Effector memory CD8-positive, alpha-beta T cell (primary cell): ENCODE measurements around the gene ADI1.
"Not testable (repeated sequence)": the region's sequence is repeated elsewhere in the genome, so short reads cannot be mapped to it uniquely, and the experiment has no call there.

ENCODE experiments used
- ATAC-seq: fragments of 150-1000 bp; cut with Tn5 transposase; replicated peaks from 2 replicates; pipeline ENCODE4 v1.10.0; 2021; ENCODE audit warnings: mild to moderate bottlenecking, moderate library complexity
- DNase-seq, 3 experiments: peaks; one replicate each; pipeline ENCODE4 v3.0.0; 2021
- H3K27ac Mint-ChIP-seq, 2 donors: one replicate each; pipeline ENCODE4 v1.8.0; 2022; ENCODE audit warnings: mild to moderate bottlenecking in 2 of 2, mixed read lengths in 2 of 2, moderate library complexity in 2 of 2
- H3K27me3 Mint-ChIP-seq, 2 donors: one replicate each; pipeline ENCODE4 v1.8.0; 2022; ENCODE audit warnings: mixed read lengths in 2 of 2
- H3K36me3 Mint-ChIP-seq: one replicate; pipeline ENCODE4 v1.8.0; 2022; ENCODE audit warnings: mild to moderate bottlenecking, moderate library complexity, mixed read lengths; ENCODE audit not compliant: insufficient read depth
- H3K4me1 Mint-ChIP-seq, 2 donors: one replicate each; pipeline ENCODE4 v1.8.0; 2022; ENCODE audit warnings: low read depth in 2 of 2, mixed read lengths in 2 of 2
- H3K4me3 Mint-ChIP-seq, 2 donors: one replicate each; pipeline ENCODE4 v1.8.0; 2022; ENCODE audit warnings: mild to moderate bottlenecking in 2 of 2, mixed read lengths in 2 of 2, moderate library complexity in 2 of 2
- H3K9me3 Mint-ChIP-seq, 2 donors: one replicate each; pipeline ENCODE4 v1.8.0; 2022; ENCODE audit warnings: mixed read lengths in 2 of 2

ADI1 gene

GRCh38 chr2:3494984-3495666, 24.2 kb downstream of the ADI1 start:
- Mint-ChIP-seq H3K27me3 (no peaks in the 10 kb centered on the region), H3K36me3 (peaks cover 18% of the 10 kb centered on the region), H3K4me1 (peaks cover 2 to 8% of the 10 kb centered on the region in 2 donors), H3K27ac (no peak overlapping the region), H3K4me3 (no peak overlapping the region), H3K9me3 (no peaks in the 10 kb centered on the region)
- ATAC-seq = no peak
- no peak for DNase-seq

DNA sequence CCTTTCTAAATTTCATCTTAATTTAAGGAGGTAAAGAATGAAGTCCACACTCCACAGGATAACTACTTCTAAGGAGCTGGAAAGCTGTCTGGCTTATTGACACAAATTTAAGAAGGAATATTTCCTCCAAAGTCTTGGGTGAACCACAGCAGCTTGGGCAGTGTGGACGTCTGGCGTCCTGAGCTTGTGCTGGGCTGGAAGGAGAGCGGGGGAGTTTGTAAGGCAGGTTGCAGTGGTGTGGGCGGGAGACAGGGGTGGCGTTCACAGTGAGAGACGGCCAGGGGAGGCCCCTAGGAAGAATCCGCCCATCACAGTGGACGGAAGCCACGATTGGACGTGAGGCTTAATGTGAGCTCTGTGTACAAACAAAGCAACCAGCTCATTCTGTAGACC, 25.7 kb downstream of the ADI1 start:
- no peak for DNase-seq
- H3K4me3 Mint-ChIP-seq = no peak overlapping the region
- no peak for ATAC-seq
- peaks cover 2 to 8% of the 10 kb centered on the region in 2 donors for H3K4me1 Mint-ChIP-seq
- no peaks in the 10 kb centered on the region for H3K9me3 Mint-ChIP-seq
- no peak overlapping the region for H3K27ac Mint-ChIP-seq
- peaks cover 10% of the 10 kb centered on the region for H3K36me3 Mint-ChIP-seq
- H3K27me3 Mint-ChIP-seq = no peaks in the 10 kb centered on the region

DNA sequence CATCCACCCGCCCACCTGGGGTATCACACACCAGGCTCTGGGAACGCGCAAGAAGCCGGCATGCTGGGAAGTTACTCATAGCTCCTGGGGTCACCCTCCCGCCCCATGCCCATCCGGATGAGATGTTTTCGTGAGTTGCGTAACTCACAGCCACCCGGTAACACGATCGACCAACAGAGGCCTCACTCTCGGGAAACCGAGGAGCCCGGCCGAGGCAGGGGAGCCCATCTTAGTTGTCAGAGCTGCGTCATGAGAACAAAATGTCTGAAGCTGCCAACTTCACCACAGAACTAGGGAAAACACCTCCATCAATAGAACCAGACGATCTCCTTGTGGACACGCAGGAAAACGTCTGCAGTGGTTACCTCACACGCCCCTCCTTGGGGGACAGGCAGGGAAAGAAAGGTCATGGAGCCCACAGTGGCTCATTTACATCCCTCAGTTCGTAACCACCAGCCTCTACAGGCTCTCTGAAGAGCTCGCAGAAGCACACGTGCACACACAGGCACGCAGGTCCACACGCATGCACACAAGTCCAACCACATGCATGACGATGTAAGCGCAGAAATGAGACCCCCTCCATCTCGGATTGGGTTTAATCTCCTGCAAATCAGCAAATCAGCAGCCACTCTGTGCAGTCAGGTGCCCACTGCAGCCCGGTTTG, 26.2 kb downstream of the ADI1 start:
- Mint-ChIP-seq H3K4me3 (no peak overlapping the region), H3K9me3 (no peaks in the 10 kb centered on the region), H3K27me3 (no peaks in the 10 kb centered on the region), H3K27ac (no peak overlapping the region), H3K36me3 (peaks cover 4% of the 10 kb centered on the region), H3K4me1 (peaks cover 2 to 8% of the 10 kb centered on the region in 2 donors)
- DNase-seq (no peak), ATAC-seq (no peak)

- H3K4me1 Mint-ChIP-seq, ATAC-seq, H3K27ac Mint-ChIP-seq, H3K4me3 Mint-ChIP-seq, DNase-seq, H3K27me3 Mint-ChIP-seq, H3K36me3 Mint-ChIP-seq, H3K9me3 Mint-ChIP-seq: not testable (repeated sequence)
Observed at GRCh38 chr2:3492475-3492787, 26.9 kb downstream of the ADI1 start.

DNA sequence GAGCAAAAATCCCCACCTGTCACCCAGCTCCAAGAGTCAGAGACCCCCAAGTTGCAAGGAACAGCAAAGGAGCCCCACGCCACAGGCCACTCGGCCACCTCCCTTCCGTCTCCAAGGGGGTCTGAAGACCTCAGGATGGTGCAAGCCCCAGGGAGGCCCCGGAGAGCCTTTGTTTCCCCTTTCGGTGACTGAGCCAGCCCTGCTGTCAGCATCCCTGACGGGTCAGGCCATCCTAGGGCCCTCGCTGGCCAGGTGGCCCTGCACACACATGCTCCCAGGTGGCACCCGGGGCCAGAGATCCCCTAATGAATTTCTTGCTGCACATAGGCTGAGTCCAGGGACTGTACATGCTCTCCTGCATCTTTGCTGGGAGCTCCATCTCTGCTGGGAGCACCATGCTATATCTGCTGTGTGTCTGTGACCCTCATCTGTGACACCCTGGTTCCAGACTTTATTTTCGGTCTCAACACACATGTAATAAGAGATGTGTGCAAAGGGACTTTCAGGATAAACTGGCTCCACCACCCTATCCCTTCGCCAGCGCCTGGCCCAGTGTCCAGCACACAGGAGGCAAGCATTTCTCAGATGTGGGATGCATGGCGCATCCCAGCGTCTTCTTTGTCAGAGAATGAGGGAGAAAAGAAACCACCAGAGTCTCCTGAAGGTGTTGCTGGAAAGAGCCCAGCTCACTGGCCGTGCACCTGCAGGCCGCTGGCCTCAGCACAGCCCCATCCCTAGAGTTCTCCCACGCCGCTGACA, 27.4 kb downstream of the ADI1 start:
- ATAC-seq (no peak), DNase-seq (no peak)
- no peak overlapping the region for H3K4me3 Mint-ChIP-seq
- no peaks in the 10 kb centered on the region for H3K36me3 Mint-ChIP-seq
- no peaks in the 10 kb centered on the region for H3K9me3 Mint-ChIP-seq
- H3K4me1 Mint-ChIP-seq = peaks cover 2 to 8% of the 10 kb centered on the region in 2 donors
- no peak overlapping the region for H3K27ac Mint-ChIP-seq
- no peaks in the 10 kb centered on the region for H3K27me3 Mint-ChIP-seq

DNA sequence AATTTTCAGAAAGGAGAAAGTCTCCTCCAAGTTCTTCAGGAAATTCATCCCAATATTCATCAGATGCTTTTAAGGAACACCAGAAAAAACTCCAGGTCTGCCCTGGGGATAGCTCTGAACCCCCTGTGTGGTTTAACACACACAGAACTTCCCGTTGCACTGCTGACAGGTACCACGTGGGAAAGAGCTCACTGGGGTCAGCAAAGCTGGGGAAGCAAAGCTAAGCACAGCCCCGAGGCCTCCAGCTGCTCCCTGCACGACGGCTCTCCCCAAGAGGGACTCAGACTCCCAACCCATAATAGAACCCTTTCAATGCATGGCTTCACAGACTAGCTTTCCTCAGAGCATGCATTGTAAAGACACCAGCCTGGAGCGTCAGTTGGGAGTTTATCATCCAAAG, 28.0 kb downstream of the ADI1 start:
- Mint-ChIP-seq H3K27ac (no peak overlapping the region), H3K4me3 (no peak overlapping the region), H3K36me3 (no peaks in the 10 kb centered on the region), H3K27me3 (no peaks in the 10 kb centered on the region), H3K9me3 (no peaks in the 10 kb centered on the region), H3K4me1 (peaks cover 2 to 8% of the 10 kb centered on the region in 2 donors)
- DNase-seq (no peak), ATAC-seq (no peak)

DNA sequence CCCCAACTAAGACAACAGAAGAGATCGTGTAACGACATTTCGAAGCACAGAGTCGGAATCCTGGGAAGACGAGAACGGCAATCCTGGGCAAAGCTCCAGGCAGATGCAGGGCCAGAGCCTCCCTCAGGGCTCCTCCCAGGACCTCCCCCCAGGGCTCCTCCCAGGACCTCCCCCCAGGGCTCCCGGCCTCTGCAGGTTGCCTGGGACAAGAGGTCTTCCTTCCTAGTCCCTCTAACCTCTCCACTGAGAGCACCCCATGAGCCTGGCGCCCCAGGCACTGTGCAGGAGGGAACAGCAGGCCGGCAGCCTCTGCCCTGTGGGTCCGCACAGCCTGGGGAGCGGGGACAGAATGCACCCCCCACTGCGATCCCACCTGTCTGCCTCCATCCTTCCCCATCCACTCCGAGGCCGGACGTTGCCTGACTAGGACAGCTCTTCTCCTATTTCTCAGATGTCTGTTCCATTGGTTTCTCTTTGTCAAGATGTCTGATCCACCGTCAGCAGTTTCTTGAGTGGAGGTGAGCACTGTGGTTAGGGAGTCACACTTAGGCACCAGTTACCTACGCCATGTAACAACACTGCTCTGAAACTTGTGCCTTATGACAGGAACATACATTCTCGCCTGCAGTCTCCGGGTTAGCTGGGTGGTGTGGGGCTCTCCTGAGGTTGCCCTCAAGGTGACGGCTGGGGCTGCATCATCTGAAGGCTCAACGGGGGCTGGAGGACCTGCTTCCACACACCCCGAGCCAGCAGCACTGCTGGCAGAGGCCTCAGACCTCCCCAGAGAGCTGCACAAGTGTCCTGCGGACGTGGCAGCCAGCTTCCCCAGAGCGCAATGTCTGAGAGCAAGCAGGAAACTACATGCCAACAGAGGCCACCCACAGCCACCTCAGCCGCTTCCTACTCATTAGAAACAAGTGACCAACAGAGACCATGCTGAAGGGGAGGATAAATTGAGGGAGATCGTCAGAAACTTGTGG, 28.9 kb downstream of the ADI1 start:
- Mint-ChIP-seq H3K27ac (no peak overlapping the region), H3K9me3 (no peaks in the 10 kb centered on the region), H3K4me1 (peaks cover 2 to 8% of the 10 kb centered on the region in 2 donors), H3K36me3 (no peaks in the 10 kb centered on the region), H3K27me3 (no peaks in the 10 kb centered on the region), H3K4me3 (no peak overlapping the region)
- DNase-seq (no peak), ATAC-seq (no peak)

- Mint-ChIP-seq H3K4me3 (no peak overlapping the region), H3K36me3 (no peaks in the 10 kb centered on the region), H3K27ac (no peak overlapping the region), H3K27me3 (no peaks in the 10 kb centered on the region), H3K9me3 (no peaks in the 10 kb centered on the region), H3K4me1 (peaks cover 2 to 8% of the 10 kb centered on the region in 2 donors)
- DNase-seq (no peak), ATAC-seq (no peak)
Observed at GRCh38 chr2:3489764-3490115, 29.6 kb downstream of the ADI1 start.

DNA sequence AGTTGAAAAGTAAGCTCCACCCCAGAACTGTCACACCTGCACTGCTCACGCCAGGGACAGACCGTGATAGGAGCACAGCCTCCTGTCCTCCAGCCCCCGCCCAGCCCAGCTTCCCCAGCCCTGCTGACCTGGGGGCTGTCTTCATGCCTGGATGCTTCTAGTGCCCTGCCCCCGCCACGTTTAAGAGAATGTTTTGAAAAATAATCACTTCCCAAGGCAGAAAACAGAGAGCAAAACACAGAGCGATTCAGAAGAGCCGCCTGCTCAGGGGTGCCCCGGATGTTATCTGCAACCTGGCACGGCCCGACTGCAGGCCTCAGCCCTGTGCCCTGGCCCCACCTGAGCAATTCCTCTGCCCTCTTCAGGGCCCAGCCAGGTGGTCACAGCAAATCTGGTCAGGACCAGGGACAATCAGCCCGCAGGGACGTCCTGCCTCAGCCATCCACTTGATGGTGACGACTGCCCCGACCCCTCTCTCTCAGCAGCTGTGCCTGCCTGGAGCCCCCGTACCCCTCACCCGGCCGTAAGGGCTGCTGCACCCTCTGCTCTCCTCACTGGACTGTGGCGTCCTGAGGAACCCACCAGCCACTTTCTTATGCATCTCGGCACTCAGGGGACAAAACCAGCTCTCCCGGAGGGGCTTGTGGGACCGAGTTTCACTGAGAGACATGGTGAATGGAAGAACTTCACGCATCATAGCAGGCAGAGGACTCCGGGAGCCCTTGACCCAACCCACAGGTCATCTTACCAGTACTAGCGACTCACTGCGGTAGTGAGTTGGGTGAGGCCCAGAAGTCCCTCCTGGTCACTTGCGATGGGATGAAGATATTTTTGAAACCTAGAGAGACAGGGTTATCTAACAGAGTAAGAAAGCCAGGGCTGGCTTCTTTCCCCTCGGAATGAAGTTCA, 30.2 kb downstream of the ADI1 start:
- Mint-ChIP-seq H3K4me3 (no peak overlapping the region), H3K27ac (no peak overlapping the region), H3K9me3 (no peaks in the 10 kb centered on the region), H3K27me3 (no peaks in the 10 kb centered on the region), H3K36me3 (no peaks in the 10 kb centered on the region), H3K4me1 (peaks cover 2 to 8% of the 10 kb centered on the region in 2 donors)
- no peak for DNase-seq
- no peak for ATAC-seq

GRCh38 chr2:3488061-3488531, 31.2 kb downstream of the ADI1 start:
- DNase-seq (no peak), ATAC-seq (no peak)
- H3K4me3 Mint-ChIP-seq = no peak overlapping the region
- H3K27me3 Mint-ChIP-seq = no peaks in the 10 kb centered on the region
- no peaks in the 10 kb centered on the region for H3K9me3 Mint-ChIP-seq
- peaks cover 2 to 8% of the 10 kb centered on the region in 2 donors for H3K4me1 Mint-ChIP-seq
- H3K27ac Mint-ChIP-seq = no peak overlapping the region
- H3K36me3 Mint-ChIP-seq = no peaks in the 10 kb centered on the region

DNA sequence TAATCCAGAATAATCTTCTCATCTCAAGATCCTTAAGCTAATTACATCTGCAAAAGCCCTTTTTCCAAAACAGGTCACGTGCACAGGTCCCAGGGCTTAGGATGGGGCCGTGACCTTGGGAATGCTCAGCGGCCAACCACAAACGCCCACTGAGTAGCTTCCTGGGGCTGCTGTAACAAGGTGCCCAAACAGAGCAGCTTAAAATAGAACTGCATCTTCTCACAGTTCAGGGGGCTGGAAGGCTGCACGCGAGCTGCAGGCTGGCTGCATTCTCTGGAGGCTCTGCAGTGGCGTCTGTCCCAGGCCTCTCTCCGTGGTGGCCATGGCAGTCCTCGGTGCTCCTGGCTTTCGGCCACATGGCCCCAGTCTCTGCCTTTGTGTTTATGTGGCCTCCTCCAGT, 31.9 kb downstream of the ADI1 start:
- no peak for ATAC-seq
- no peak for DNase-seq
- Mint-ChIP-seq H3K4me1 (peaks cover 2 to 8% of the 10 kb centered on the region in 2 donors), H3K9me3 (no peaks in the 10 kb centered on the region), H3K27ac (no peak overlapping the region), H3K36me3 (peaks cover 1% of the 10 kb centered on the region), H3K4me3 (no peak overlapping the region), H3K27me3 (no peaks in the 10 kb centered on the region)

GRCh38 chr2:3487028-3487425, 32.3 kb downstream of the ADI1 start:
- Mint-ChIP-seq H3K36me3 (peaks cover 4% of the 10 kb centered on the region), H3K27ac (no peak overlapping the region), H3K9me3 (no peaks in the 10 kb centered on the region), H3K4me3 (no peak overlapping the region), H3K27me3 (no peaks in the 10 kb centered on the region), H3K4me1 (peaks cover 2 to 8% of the 10 kb centered on the region in 2 donors)
- no peak for DNase-seq
- no peak for ATAC-seq
